GM10248 (cell line): Measurements from ENCODE around the gene SULT4A1.

Experiments used
- CTCF ChIA-PET: fragments of 300-600 bp; sonication (Branson Sonifier 250); formaldehyde crosslinking; extraction: SDS; loops from one replicate; lab custom pipeline; 2021; ENCODE audit warnings: antibody characterized with exemption; lab: Yijun Ruan, JAX
- POLR2A ChIA-PET: fragments of 350-650 bp; sonication (Branson Sonifier 250); formaldehyde crosslinking; extraction: SDS; loops from one replicate; lab custom pipeline; 2020; ENCODE audit warnings: antibody characterized with exemption; lab: Yijun Ruan, JAX
- DNase-seq: peaks from one replicate; pipeline ENCODE4 v3.0.0; 2012; ENCODE audit errors: extremely low spot score
- CTCF ChIP-seq: IDR thresholded peaks from 2 replicates; pipeline ENCODE4 v1.5.1; 2012; ENCODE audit warnings: mild to moderate bottlenecking, low read depth; ENCODE audit errors: extremely low read depth, missing control alignments, control extremely low read depth

Gene SULT4A1

GRCh38 chr22:43827926-43828724 lies 34.2 kb downstream of the SULT4A1 start:
- no peak for DNase-seq
- POLR2A ChIA-PET, result no interaction called here
- CTCF ChIA-PET, result interaction anchor here (1.1 to 2.2 kb wide), 2 partner anchors 10 to 26 kb away, joined by 3 to 5 read pairs; no protein-coding TSS in a partner anchor
- no peak for TF ChIP-seq CTCF

GRCh38 chr22:43827003-43827735 lies 35.1 kb downstream of the SULT4A1 start:
- ChIA-PET CTCF (interaction anchor here (0.9 to 1.2 kb wide), 3 partner anchors 8 to 57 kb away, joined by 3 to 7 read pairs (median 4); no protein-coding TSS in a partner anchor), POLR2A (no interaction called here)
- DNase-seq, result no peak
- no peak for TF ChIP-seq CTCF

- CTCF ChIA-PET, result interaction anchor here (0.9 to 1.5 kb wide), 4 partner anchors 9 to 58 kb away, joined by 3 to 7 read pairs (median 4); no protein-coding TSS in a partner anchor
- no peak for DNase-seq
- peak; percentile 22 for TF ChIP-seq CTCF
- POLR2A ChIA-PET, result no interaction called here
Observed at GRCh38 chr22:43826142-43827002, 35.9 kb downstream of the SULT4A1 start.

- TF ChIP-seq CTCF, result no peak
- POLR2A ChIA-PET, result no interaction called here
- DNase-seq, result no peak
- CTCF ChIA-PET, result interaction anchor here (1.5 kb wide), 1 partner anchor 12 kb away, joined by 3 read pairs; no protein-coding TSS in a partner anchor
Observed at GRCh38 chr22:43825651-43826050, 36.7 kb downstream of the SULT4A1 start.

- no peak for DNase-seq
- POLR2A ChIA-PET, result no interaction called here
- TF ChIP-seq CTCF, result no peak
- CTCF ChIA-PET, result interaction anchor here (1.5 kb wide), 1 partner anchor 11 kb away, joined by 3 read pairs; no protein-coding TSS in a partner anchor
Observed at GRCh38 chr22:43824724-43825420, 37.4 kb downstream of the SULT4A1 start.
